GM18951 (cell line): ENCODE measurements around the gene DDX25.
A peak's percentile ranks its signal among the peaks of the same experiment; 100 is the strongest.
"Not testable (repeated sequence)": the region's sequence is repeated elsewhere in the genome, so short reads cannot be mapped to it uniquely, and the experiment has no call there.

Experiments used
- POLR2A ChIP-seq: IDR thresholded peaks from 4 replicates; pipeline ENCODE4 v1.6.1; 2011; ENCODE audit warnings: mild to moderate bottlenecking; ENCODE audit not compliant: insufficient read length, insufficient read depth; ENCODE audit errors: extremely low read depth
- in situ Hi-C: fragments of 300-500 bp; cut with MboI; formaldehyde crosslinking; loops from one replicate; pipeline ENCODE4 v1.12.0; 2022; ENCODE audit warnings: low sequenced_read_pairs, mixed read lengths, inconsistent platforms; ENCODE audit not compliant: unreplicated experiment

DDX25 gene

GRCh38 chr11:125890447-125891100, 13.7 kb upstream of the DDX25 start:
- TF ChIP-seq POLR2A = no peak
- in situ Hi-C loops = no loop called here

- no peak for TF ChIP-seq POLR2A
- in situ Hi-C loops = no loop called here
Observed at GRCh38 chr11:125892071-125892470, 12.2 kb upstream of the DDX25 start.

- in situ Hi-C loops = no loop called here
Observed at GRCh38 chr11:125892994-125893393, 11.3 kb upstream of the DDX25 start.

GRCh38 chr11:125901872-125902271, 2.4 kb upstream of the DDX25 start:
- in situ Hi-C loops = no loop called here

More at GRCh38 chr11:125892994-125893393, 11.3 kb upstream of the DDX25 start:
- no peak for TF ChIP-seq POLR2A

GRCh38 chr11:125902277-125902926, 1.9 kb upstream of the DDX25 start:
- no peak for TF ChIP-seq POLR2A

More at GRCh38 chr11:125901872-125902271, 2.4 kb upstream of the DDX25 start:
- TF ChIP-seq POLR2A = no peak

GRCh38 chr11:125902927-125903710, 1.2 kb upstream of the DDX25 start, which contains the start of gene PUS3:
TSS of gene PUS3 (minus strand) at chr11:125903206. CDS start at chr11:125896284, 6,922 bp downstream.
- TF ChIP-seq POLR2A = peak; percentile 81
- in situ Hi-C loops = no loop called here

More at GRCh38 chr11:125902277-125902926, 1.9 kb upstream of the DDX25 start:
- in situ Hi-C loops = no loop called here

GRCh38 chr11:125904678-125905077, 370 bp downstream of the DDX25 start:
- no peak for TF ChIP-seq POLR2A
- in situ Hi-C loops = no loop called here

- TF ChIP-seq POLR2A = no peak
- in situ Hi-C loops = no loop called here
Observed at GRCh38 chr11:125910226-125910849, 6.0 kb downstream of the DDX25 start.

GRCh38 chr11:125914601-125915000, 10.3 kb downstream of the DDX25 start:
- in situ Hi-C loops = not testable (repeated sequence)

GRCh38 chr11:125916683-125917347, 12.5 kb downstream of the DDX25 start:
- TF ChIP-seq POLR2A = no peak
- in situ Hi-C loops = loop anchor here (5.0 kb wide), 1 partner anchor 275 kb away; no protein-coding TSS in a partner anchor

- TF ChIP-seq POLR2A = no peak
- in situ Hi-C loops = loop anchor here (5.0 kb wide), 1 partner anchor 274 kb away; no protein-coding TSS in a partner anchor
Observed at GRCh38 chr11:125918140-125918840, 14.0 kb downstream of the DDX25 start.

GRCh38 chr11:125921042-125921441, 16.7 kb downstream of the DDX25 start:
- in situ Hi-C loops = no loop called here
- TF ChIP-seq POLR2A = no peak
